HepG2 (cell line): ENCODE results near the gene PRDM10. TPM values are rescaled to one million over a fixed set of nuclear protein-coding genes. Genes with fewer than 3 reads are reported as not detected.

Source experiments
- ATAC-seq: fragments of 200-7000 bp; cut with Tn5 transposase; 3 replicates; pipeline ENCODE4 v1.9.1; 2020; ENCODE audit warnings: mild to moderate bottlenecking, moderate library complexity
- BruUV-seq: library from RNA; stranded (reverse); fragments of 400-500 nt; replicated peaks from 2 replicates; lab custom pipeline; 2021; lab: Mats Ljungman, UMichigan
- CTCF ChIA-PET: fragments of 300-600 bp; formaldehyde crosslinking; extraction: SDS; loops from one replicate; lab custom pipeline; 2021; ENCODE audit warnings: low total read pairs, inconsistent platforms, low intra/inter-chr PET ratio; lab: Yijun Ruan, JAX
- POLR2A ChIA-PET: fragments of 350-600 bp; sonication (Branson Sonifier 250); formaldehyde crosslinking; loops from one replicate; lab custom pipeline; 2020; ENCODE audit warnings: antibody characterized with exemption, inconsistent platforms; lab: Yijun Ruan, JAX
- DNase-seq: peaks from one replicate; pipeline ENCODE4 v3.0.0-alpha.2; 2015; ENCODE audit warnings: low spot score
- FAIRE-seq: peaks from 3 replicates; lab custom pipeline; 2011; peaks lifted over from hg19 to GRCh38; lab: Jason Lieb, UNC
- H2AFZ ChIP-seq: one replicate; pipeline ENCODE4 v1.6.1; 2011; ENCODE audit warnings: low read length, inconsistent platforms
- H3K27ac ChIP-seq: fragments of 300-600 bp; 3 replicates; pipeline ENCODE4 v1.8.0; 2011; ENCODE audit warnings: mixed run types, mild to moderate bottlenecking, mixed read lengths, low read length, inconsistent platforms; ENCODE audit not compliant: insufficient read depth; ENCODE audit errors: extremely low read length
- H3K27me3 ChIP-seq, 2 experiments: fragments of 200-600 bp in 1 of 2; 2 replicates in 1 of 2; 3 replicates in 1 of 2; pipeline versions ENCODE4 v1.6.0 to v1.8.0; 2011; ENCODE audit warnings: low read length in 2 of 2, mild to moderate bottlenecking in 2 of 2, moderate library complexity in 2 of 2, inconsistent platforms in 1 of 2; ENCODE audit not compliant: insufficient read depth in 2 of 2, control insufficient read depth in 1 of 2
- H3K36me3 ChIP-seq, 2 experiments: fragments of 200-600 bp in 1 of 2; replicated peaks in 1 of 2; 2 replicates in 1 of 2; 3 replicates in 1 of 2; pipeline versions ENCODE4 v1.5.1 to v1.8.0; 2011; ENCODE audit warnings: low read length in 2 of 2, inconsistent platforms in 1 of 2; ENCODE audit not compliant: insufficient read depth in 2 of 2, control insufficient read depth in 1 of 2
- H3K4me1 ChIP-seq: 2 replicates; pipeline ENCODE4 v1.5.1; 2012; ENCODE audit warnings: low read length, inconsistent platforms; ENCODE audit not compliant: insufficient read depth
- H3K4me2 ChIP-seq: 2 replicates; pipeline ENCODE4 v1.6.0; 2011; ENCODE audit warnings: low read depth, low read length, inconsistent platforms
- H3K4me3 ChIP-seq, 3 experiments: fragments of 200-600 bp in 1 of 3; sonication (generic), shearing (Covaris generic) in 1 of 3; replicated peaks in 1 of 3; 2 replicates each; pipeline ENCODE4 v1.5.1; 2011 to 2016; ENCODE audit warnings: low read length in 3 of 3, inconsistent platforms in 2 of 3, low read depth in 2 of 3, mild to moderate bottlenecking in 2 of 3, control low read depth in 1 of 3, mixed read lengths in 1 of 3; ENCODE audit not compliant: insufficient read depth in 1 of 3
- H3K79me2 ChIP-seq: one replicate; pipeline ENCODE4 v1.6.1; 2011; ENCODE audit warnings: low read length, inconsistent platforms; ENCODE audit not compliant: insufficient read depth
- H3K9ac ChIP-seq: 2 replicates; pipeline ENCODE4 v1.6.0; 2011; ENCODE audit warnings: mild to moderate bottlenecking, low read depth, low read length, inconsistent platforms; ENCODE audit not compliant: insufficient read depth
- H3K9me3 ChIP-seq: 2 replicates; pipeline ENCODE4 v1.5.1; 2012; ENCODE audit warnings: mild to moderate bottlenecking, low read length
- H4K20me1 ChIP-seq: 2 replicates; pipeline ENCODE4 v1.6.0; 2011; ENCODE audit warnings: inconsistent platforms, mild to moderate bottlenecking, low read length, moderate library complexity; ENCODE audit not compliant: insufficient read depth
- ESRRA ChIP-seq: sonication (generic); formaldehyde crosslinking; IDR thresholded peaks from 2 replicates; pipeline ENCODE4 v1.5.1; 2020; ENCODE audit warnings: mild to moderate bottlenecking, low read depth, missing genetic modification reagents
- GABPA ChIP-seq, 2 experiments: IDR thresholded peaks; 2 replicates each; pipeline ENCODE4 v1.6.1; 2011 to 2016; ENCODE audit warnings: low read depth in 2 of 2, low read length in 1 of 2, missing biosample characterization in 1 of 2, missing genetic modification characterization in 1 of 2
- RAD21 ChIP-seq: fragments of 450-650 bp; formaldehyde crosslinking; IDR thresholded peaks from 2 replicates; pipeline ENCODE4 v1.5.0; 2020; ENCODE audit warnings: mild to moderate bottlenecking
- SNRNP70 ChIP-seq: fragments of 200-400 bp; formaldehyde crosslinking; IDR thresholded peaks from 2 replicates; pipeline ENCODE4 v1.6.1; 2017; ENCODE audit warnings: mild to moderate bottlenecking, low read depth, low read length, moderate library complexity
- YEATS4 ChIP-seq: sonication (generic); formaldehyde crosslinking; IDR thresholded peaks from 2 replicates; pipeline ENCODE4 v1.4.0; 2020; ENCODE audit warnings: missing genetic modification reagents, borderline replicate concordance
- ZNF17 ChIP-seq: sonication (generic); formaldehyde crosslinking; IDR thresholded peaks from 2 replicates; pipeline ENCODE4 v1.5.0; 2020; ENCODE audit warnings: mild to moderate bottlenecking, missing genetic modification reagents
- ZNF883 ChIP-seq: sonication (generic); formaldehyde crosslinking; IDR thresholded peaks from 2 replicates; pipeline ENCODE4 v1.5.1; 2020; ENCODE audit warnings: mild to moderate bottlenecking, missing genetic modification reagents; ENCODE audit errors: not compliant biosample characterization
- ZSCAN31 ChIP-seq: sonication (generic); formaldehyde crosslinking; IDR thresholded peaks from 2 replicates; pipeline ENCODE4 v1.5.0; 2020; ENCODE audit warnings: low read depth, mild to moderate bottlenecking, missing genetic modification reagents
- WGBS: methylation state at CpG from one replicate; pipeline ENCODE4 v1.1.6; 2017; ENCODE audit warnings: low lambda C conversion rate; 5-methylcytosine and 5-hydroxymethylcytosine counted together
- in situ Hi-C: cut with HindIII; loops from 2 replicates; pipeline ENCODE4 v1.10.0; 2017; ENCODE audit warnings: low pct_unique_long_range_greater_than_20kb; ENCODE audit not compliant: extremely low pct_ligation_motif_present
- intact Hi-C: fragments of 100-400 bp; cut with micrococcal nuclease; formaldehyde crosslinking; loops from one replicate; pipeline ENCODE4 v1.10.0; 2022; ENCODE audit not compliant: unreplicated experiment
- polyA plus RNA-seq, 8 experiments: library from polyadenylated mRNA; depleted of rRNA in 3 of 8; stranded (reverse) in 7 of 8; unstranded in 1 of 8; fragments of >200 nt; fragmentation: Illumina TruSeq in 4 of 8; extraction: Trizol in 4 of 8; gene quantifications; 2 replicates each; pipeline versions ENCODE4 v1.2.1 to v1.2.3, GENCODE V29; 2011 to 2016; ENCODE audit warnings: low read depth in 4 of 8, missing spikeins in 1 of 8, mixed read lengths in 1 of 8; ENCODE audit not compliant: insufficient read depth in 1 of 8
- total RNA-seq, 5 experiments: library from RNA; depleted of rRNA; stranded (reverse); fragments of >200 nt; fragmentation: Illumina TruSeq; extraction: Trizol; gene quantifications; 2 replicates each; pipeline ENCODE4 v1.2.3, GENCODE V29; 2016; ENCODE audit warnings: low read depth in 1 of 5
- TF ChIP-seq, protein P1 (sequence below): sonication (generic); formaldehyde crosslinking; IDR thresholded peaks from 2 replicates; pipeline ENCODE4 v1.5.1; 2020; ENCODE audit warnings: missing genetic modification reagents, mild to moderate bottlenecking, borderline replicate concordance
- TF ChIP-seq, protein P2 (sequence below): sonication (generic); formaldehyde crosslinking; conservative IDR thresholded peaks from 2 replicates; pipeline ENCODE4 v1.8.0; 2022; ENCODE audit warnings: low read depth, missing genetic modification reagents
- TF ChIP-seq, protein P3 (sequence below): sonication (generic); formaldehyde crosslinking; IDR thresholded peaks from 2 replicates; pipeline ENCODE4 v1.4.0; 2020; ENCODE audit warnings: missing genetic modification reagents
- TF ChIP-seq, protein P4 (sequence below): sonication (generic); formaldehyde crosslinking; IDR thresholded peaks from 2 replicates; pipeline ENCODE4 v1.4.0; 2020; ENCODE audit warnings: missing genetic modification reagents, borderline replicate concordance

Gene PRDM10
- total and polyA plus RNA-seq, 2 of the 13 experiments (the other 11 are each of a cell fraction or from before 2014, with no cell fraction given) = 5.7 to 5.8 TPM

DNA sequence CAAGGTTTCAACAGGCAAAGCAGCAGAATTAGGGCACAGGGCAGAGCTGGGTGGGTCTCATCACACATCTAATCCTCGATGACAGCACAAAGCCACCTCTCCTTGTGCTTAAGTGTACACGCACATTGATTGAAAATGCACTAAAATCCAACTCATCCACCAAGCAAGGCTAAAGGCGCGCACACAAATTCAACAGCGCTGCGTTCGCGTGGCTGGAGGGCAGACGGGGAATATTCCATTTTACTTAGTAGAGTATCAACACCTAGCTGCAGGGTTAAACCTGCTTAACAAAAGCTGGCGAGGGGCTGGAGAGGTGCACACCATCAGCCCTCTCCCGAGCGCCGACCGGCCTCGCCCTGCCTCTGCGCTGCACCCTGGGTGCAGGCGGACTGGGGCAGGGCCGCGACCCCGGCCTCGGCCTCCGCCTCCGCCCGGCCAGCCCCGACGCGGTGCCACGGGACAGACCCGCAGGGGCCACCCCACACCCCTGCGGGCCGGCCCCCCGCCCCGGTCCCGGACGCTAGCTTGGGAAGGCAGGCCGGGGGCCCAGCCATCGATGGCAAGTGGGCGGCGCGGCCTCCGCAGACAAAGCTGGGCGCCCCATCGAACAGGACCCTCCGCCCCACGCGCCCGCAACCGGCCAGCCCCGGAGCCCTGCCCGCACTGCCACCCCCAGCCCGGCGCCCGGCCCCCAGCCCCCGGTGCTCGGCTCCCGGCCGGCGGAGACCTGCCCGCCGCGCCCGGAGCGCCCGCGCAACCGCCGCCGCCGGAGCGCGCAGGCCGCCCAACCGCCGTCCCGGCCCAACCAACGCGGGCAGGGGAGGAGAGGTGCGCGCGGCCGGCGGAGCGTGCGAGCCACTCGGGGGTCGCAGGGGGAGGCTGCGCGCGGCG, 929 bp downstream of the PRDM10 start (continued):
- TF ChIP-seq GABPA (IDR thresholded peaks at IDR 0.05; ENCODE audit: low read depth, low read length) (no peak), GABPA (CRISPR knock-in tag; IDR thresholded peaks at IDR 0.05; ENCODE audit: low read depth) (no peak), ZSCAN31 (CRISPR knock-in tag) (0 out of 2 replicates have a peak, but pooled peaks have one; percentile 4), ZNF883 (CRISPR knock-in tag) (peak; percentile 50), YEATS4 (CRISPR knock-in tag) (peak; percentile 43), ZNF17 (CRISPR knock-in tag) (no peak)
- TF ChIP-seq, protein P1, sequence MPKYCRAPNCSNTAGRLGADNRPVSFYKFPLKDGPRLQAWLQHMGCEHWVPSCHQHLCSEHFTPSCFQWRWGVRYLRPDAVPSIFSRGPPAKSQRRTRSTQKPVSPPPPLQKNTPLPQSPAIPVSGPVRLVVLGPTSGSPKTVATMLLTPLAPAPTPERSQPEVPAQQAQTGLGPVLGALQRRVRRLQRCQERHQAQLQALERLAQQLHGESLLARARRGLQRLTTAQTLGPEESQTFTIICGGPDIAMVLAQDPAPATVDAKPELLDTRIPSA (CRISPR knock-in tag) = no peak
- TF ChIP-seq, protein P2, sequence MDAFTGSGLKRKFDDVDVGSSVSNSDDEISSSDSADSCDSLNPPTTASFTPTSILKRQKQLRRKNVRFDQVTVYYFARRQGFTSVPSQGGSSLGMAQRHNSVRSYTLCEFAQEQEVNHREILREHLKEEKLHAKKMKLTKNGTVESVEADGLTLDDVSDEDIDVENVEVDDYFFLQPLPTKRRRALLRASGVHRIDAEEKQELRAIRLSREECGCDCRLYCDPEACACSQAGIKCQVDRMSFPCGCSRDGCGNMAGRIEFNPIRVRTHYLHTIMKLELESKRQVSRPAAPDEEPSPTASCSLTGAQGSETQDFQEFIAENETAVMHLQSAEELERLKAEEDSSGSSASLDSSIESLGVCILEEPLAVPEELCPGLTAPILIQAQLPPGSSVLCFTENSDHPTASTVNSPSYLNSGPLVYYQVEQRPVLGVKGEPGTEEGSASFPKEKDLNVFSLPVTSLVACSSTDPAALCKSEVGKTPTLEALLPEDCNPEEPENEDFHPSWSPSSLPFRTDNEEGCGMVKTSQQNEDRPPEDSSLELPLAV = no peak

DNA sequence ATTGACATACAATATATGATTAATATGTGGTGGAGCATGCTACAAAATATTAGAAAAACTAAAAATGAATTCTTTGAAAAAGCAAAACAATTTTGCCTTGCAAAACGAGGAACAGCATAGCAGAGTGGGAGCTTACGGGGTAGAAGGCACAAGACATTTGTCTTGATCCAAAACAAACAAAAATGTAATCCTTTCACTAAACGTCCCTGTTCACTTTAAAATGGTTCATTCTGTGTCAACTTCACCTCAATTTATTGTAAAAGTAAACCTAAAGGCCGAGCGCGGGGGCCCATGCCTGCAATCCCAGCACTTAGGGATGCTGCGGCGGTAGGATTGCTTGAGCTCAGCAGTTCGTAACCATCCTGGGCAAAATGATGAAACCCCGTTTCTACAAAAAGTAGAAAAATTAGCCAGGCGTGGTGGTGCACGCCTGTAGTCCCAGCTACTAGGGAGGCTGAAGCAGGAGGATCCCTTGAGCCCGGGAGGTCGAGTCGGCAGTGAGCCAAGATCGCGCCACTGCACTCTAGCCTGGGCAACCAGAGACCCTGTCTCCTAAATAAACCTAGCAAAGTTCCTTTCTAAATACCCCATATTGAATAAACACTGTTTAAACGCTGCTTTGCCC, 2.0 kb downstream of the PRDM10 start:
- Histone ChIP-seq H3K4me3 (peak overlapping the region; percentile 66 to 87 (median 80)), H2AFZ (no peak overlapping the region), H3K27ac (peak overlapping the region; percentile 99), H3K4me2 (peak overlapping the region; percentile 95), H3K9me3 (no peaks in the 10 kb centered on the region), H3K9ac (peak overlapping the region; percentile 92), H3K79me2 (peaks cover 59% of the 10 kb centered on the region), H3K4me1 (peaks cover 68% of the 10 kb centered on the region), H3K36me3 (no peaks in the 10 kb centered on the region; a peak in 1 of 5 replicates), H4K20me1 (no peaks in the 10 kb centered on the region), H3K27me3 (no peaks in the 10 kb centered on the region; a peak in 1 of 5 replicates)
- in situ Hi-C loops = no loop called here
- FAIRE-seq (no peak), DNase-seq (peak; percentile 30), ATAC-seq (no peak)
- no TSS peak for BruUV-seq
- intact Hi-C loops = loop anchor here (5.0 kb wide), 2 partner anchors 37 to 78 kb away; no protein-coding TSS in a partner anchor
- WGBS = 16% methylated on average over 18 of the region's 18 CpGs
- CTCF ChIA-PET = no interaction called here
- POLR2A ChIA-PET = interaction anchor here (0.7 to 6.2 kb wide), 11 partner anchors 9 to 181 kb away, joined by 3 to 70 read pairs (median 25); partner anchors contain the start of gene APLP2
- TF ChIP-seq, protein P3, sequence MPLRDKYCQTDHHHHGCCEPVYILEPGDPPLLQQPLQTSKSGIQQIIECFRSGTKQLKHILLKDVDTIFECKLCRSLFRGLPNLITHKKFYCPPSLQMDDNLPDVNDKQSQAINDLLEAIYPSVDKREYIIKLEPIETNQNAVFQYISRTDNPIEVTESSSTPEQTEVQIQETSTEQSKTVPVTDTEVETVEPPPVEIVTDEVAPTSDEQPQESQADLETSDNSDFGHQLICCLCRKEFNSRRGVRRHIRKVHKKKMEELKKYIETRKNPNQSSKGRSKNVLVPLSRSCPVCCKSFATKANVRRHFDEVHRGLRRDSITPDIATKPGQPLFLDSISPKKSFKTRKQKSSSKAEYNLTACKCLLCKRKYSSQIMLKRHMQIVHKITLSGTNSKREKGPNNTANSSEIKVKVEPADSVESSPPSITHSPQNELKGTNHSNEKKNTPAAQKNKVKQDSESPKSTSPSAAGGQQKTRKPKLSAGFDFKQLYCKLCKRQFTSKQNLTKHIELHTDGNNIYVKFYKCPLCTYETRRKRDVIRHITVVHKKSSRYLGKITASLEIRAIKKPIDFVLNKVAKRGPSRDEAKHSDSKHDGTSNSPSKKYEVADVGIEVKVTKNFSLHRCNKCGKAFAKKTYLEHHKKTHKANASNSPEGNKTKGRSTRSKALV (CRISPR knock-in tag) = peak; percentile 3; the same call in 1 of the 2 replicates
- TF ChIP-seq ESRRA (CRISPR knock-in tag) = 0 out of 2 replicates have a peak, but pooled peaks have one; percentile 30
- TF ChIP-seq RAD21 = no peak
- TF ChIP-seq SNRNP70 = no peak
- TF ChIP-seq, protein P4, sequence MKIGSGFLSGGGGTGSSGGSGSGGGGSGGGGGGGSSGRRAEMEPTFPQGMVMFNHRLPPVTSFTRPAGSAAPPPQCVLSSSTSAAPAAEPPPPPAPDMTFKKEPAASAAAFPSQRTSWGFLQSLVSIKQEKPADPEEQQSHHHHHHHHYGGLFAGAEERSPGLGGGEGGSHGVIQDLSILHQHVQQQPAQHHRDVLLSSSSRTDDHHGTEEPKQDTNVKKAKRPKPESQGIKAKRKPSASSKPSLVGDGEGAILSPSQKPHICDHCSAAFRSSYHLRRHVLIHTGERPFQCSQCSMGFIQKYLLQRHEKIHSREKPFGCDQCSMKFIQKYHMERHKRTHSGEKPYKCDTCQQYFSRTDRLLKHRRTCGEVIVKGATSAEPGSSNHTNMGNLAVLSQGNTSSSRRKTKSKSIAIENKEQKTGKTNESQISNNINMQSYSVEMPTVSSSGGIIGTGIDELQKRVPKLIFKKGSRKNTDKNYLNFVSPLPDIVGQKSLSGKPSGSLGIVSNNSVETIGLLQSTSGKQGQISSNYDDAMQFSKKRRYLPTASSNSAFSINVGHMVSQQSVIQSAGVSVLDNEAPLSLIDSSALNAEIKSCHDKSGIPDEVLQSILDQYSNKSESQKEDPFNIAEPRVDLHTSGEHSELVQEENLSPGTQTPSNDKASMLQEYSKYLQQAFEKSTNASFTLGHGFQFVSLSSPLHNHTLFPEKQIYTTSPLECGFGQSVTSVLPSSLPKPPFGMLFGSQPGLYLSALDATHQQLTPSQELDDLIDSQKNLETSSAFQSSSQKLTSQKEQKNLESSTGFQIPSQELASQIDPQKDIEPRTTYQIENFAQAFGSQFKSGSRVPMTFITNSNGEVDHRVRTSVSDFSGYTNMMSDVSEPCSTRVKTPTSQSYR (CRISPR knock-in tag) = no peak
